GM10266 (cell line): Measurements from ENCODE around the gene MAD2L1BP.

Experiments used
- DNase-seq: peaks from one replicate; pipeline ENCODE4 v3.0.0; 2012; ENCODE audit errors: extremely low spot score
- TF ChIP-seq, protein P1 (sequence below): IDR thresholded peaks from 2 replicates; pipeline ENCODE4 v1.5.1; 2012; ENCODE audit warnings: mild to moderate bottlenecking, low read depth; ENCODE audit not compliant: control insufficient read depth, insufficient read depth; ENCODE audit errors: missing control alignments

The MAD2L1BP gene

DNA sequence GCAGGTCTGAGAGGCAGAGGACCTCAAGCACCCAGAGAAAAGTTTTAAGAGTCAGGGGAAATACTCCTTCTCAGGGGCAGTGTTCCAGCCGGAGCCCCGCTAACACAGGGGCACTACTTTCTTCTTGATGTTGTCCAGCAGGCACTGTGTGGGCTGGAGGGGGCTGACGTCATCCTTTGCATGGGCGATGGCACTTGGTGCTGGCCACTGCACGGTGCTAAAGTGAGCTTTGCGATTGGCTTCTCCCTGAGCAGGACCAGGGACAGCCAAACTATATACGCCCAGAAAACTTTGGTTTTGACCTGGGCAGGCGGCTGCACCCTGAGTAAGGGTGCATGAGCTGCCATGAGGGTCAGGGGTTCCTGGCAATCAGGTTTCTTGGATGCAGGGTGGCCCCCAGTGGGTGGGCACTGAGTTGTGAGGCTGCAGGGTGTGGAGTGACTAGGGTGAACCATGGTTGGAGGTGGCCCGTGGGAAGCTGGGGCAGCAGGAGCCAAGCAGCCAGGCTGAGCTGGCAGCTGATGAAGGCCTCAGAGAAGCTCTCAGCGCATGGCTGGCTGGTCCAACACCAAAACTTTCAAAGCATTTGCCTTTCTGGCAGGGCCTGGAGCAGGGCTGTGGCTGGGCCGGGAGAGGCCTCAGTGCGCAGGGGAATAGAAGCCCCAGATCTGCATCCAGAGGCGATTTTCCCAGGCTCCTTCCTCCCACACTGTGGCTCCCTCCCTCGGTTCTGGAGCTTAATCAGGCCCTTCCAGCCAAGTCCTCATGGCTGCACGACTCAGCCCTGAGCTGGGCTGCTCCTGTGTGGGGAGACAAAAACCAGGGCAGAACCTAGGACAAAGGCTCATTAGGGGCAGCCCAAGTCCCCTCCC, 33.6 kb downstream of the MAD2L1BP start:
- TF ChIP-seq, protein P1, sequence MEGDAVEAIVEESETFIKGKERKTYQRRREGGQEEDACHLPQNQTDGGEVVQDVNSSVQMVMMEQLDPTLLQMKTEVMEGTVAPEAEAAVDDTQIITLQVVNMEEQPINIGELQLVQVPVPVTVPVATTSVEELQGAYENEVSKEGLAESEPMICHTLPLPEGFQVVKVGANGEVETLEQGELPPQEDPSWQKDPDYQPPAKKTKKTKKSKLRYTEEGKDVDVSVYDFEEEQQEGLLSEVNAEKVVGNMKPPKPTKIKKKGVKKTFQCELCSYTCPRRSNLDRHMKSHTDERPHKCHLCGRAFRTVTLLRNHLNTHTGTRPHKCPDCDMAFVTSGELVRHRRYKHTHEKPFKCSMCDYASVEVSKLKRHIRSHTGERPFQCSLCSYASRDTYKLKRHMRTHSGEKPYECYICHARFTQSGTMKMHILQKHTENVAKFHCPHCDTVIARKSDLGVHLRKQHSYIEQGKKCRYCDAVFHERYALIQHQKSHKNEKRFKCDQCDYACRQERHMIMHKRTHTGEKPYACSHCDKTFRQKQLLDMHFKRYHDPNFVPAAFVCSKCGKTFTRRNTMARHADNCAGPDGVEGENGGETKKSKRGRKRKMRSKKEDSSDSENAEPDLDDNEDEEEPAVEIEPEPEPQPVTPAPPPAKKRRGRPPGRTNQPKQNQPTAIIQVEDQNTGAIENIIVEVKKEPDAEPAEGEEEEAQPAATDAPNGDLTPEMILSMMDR, result no peak

DNA sequence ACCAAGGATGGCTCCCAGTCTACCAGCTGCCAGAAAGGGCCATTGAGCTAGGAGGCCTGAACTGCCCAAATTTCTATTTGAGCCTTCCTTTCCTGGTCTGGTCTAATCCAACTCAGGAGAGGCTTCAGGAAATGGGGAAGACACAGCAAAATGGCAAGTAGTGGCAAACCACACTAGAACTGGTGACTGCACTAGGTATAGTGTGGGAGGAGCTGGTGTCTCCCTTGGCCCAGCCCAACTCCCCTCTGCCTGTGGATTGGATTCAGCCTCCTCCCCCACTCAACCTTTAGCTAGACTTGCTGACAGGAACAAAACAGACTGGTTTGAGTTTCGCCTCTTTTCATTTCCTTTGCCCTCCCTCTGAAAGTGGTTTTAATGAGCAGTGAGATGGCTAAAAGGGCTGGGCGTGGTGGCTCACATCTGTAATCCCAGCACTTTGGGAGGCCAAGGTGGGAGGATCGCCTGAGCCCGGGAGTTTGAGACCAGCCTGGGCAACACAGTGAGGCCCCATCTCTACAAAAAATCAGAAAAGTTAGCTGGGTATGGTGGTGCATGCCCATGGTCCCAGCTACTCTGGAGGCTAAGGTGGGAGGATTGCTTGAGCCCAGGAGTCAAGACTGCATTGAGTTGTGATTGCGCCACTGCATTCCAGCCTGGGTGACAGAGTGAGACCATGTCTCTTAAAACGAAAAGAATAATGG, 34.4 kb downstream of the MAD2L1BP start:
- TF ChIP-seq, protein P1, result no peak
- DNase-seq, result no peak

More for the DNA sequence above, 33.6 kb downstream of the MAD2L1BP start:
- DNase-seq, result no peak

DNA sequence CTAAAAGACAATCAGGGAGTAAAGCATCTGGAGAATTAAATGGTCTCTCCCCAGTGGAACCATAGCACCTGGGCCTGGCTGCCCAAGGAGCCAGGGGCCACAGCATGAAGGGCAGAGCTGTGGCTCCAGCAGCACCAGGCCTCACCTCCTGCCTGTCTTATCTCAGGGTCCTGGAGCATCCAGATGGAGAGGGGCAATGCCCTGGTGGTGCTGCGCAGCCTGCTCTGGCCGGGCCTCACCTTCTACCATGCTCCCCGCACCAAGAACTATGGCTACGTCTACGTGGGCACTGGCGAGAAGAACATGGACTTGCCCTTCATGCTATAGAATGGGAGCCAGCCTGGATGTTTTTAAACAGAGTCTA, 35.0 kb downstream of the MAD2L1BP start:
- TF ChIP-seq, protein P1, result no peak
- DNase-seq, result no peak

DNA sequence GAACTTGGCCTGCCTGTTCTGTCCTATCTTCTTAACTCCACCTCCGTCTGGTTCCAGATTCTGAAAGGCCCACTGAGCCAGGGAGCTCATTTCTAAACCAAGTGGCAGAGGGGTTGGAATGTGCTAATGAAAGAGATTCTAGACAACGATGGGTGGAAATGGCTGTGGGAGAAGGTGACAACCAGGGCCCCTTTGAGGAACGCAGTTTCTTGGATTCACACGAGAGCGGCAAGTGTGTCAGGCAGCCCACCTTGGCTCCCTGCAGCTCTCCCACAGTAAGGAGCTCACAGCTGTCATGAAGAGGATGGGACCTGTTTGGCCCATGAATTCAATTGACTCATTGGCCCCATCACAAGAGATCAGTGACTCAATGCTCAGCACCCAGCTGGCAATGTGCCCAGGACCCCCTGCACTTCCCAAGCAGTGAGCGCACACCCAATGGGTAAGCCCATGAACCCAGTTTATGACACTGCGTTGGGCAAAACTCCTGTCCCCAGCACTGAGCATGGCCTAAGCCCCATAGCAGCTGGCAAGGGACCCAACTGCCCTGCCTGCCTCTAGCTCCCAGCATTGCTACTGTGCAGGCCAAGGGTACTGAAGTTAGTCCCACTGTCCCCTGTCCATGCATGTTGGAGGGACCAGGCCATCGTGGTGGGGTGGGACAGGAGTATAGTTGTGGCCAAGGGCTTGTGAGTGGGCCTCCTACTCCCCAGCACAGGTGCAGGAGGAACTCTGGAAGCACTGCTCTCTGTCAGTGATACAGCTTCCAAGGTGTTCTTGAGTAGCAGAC, 35.6 kb downstream of the MAD2L1BP start:
- TF ChIP-seq, protein P1, result no peak
- DNase-seq, result no peak

DNA sequence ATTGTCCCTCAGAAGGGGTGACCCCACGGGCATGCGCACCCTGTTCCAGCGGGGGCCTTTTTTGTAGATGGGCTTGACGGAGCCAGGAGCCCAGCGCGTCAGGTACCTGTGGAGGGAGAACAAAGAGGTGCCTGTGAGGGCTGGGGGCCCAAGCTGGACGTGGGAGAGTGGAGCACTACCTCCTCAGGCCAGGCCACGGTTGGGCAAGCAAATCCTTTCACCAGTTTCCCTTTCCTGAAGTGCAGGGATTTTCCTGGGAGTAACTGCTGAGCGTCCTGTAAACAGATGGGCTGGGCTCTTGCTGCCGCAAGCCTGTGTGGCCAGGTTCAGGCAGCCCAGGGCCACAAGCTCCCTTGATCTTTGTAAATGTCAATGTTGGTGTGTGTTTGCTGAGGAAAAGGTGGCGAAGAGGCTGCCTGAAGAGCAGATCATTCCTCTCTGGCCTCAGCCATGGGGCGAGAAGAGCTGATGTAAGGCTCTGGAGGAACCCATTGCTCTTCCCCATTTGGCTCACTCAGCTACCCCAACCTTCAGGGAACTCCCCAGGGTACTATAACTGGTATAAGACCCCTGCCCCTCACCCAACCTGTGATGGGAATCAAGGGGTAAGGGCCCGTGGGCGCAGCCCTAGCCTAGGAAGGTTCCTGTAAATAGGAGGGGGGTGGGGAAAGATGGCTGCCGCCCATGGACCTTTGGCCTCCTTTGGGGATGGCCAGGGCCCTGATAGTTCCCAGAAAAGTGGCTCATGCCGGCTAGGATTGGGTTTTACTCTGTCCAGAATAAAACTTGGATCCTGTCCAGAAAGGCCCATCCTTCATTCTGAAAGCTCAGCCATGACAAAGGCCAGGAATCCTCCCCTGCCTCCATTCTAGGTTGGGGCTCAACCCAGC, 36.4 kb downstream of the MAD2L1BP start:
- no peak for DNase-seq
- TF ChIP-seq, protein P1, result no peak

DNA sequence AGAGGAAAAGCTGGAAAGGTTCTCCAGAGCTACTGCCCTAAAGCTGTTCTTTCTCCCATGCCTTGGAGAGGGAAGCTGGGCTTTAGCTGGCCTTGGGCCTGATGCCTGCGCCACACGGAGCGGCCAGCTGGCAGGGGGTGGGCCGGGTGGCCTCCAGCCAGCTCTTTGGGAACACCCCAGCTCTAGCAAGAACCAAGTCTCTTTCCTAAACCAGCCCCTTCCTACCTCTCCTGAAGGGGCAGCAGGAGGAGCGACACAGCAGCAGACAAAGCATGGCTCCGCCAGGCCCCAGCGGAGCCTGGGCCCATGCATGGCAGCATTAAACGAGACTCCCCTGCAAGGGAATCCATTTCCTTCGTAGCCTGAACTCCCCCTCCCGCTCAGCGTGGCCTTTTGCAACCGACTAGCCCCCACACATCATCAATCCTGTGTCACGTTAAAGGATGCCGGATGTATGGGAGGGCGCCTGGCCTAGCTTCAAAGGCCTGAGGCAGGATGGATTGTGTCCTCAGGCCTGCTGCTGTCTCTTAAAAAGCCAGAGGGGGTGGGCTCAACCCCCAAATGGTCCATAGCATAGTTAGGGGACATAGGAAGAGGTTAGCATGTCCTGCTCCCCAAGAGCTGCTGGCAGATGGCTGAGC, 37.9 kb downstream of the MAD2L1BP start:
- TF ChIP-seq, protein P1, result no peak
- DNase-seq, result no peak
